PC-9 (cell line): ENCODE data around the gene KRTAP19-4. TPM values are rescaled to one million over a fixed set of nuclear protein-coding genes. Genes with fewer than 3 reads are reported as not detected.

Source experiments
- BruUV-seq: library from RNA; stranded (reverse); fragments of 400-500 nt; replicated peaks from 2 replicates; lab custom pipeline; 2021; lab: Mats Ljungman, UMichigan
- CTCF ChIA-PET: fragments of 300-600 bp; sonication (Branson Sonifier 250); formaldehyde crosslinking; loops from one replicate; lab custom pipeline; 2022; ENCODE audit warnings: antibody characterized with exemption; lab: Charles Lee
- POLR2A ChIA-PET: fragments of 300-600 bp; sonication (Branson Sonifier 250); formaldehyde crosslinking; loops from one replicate; lab custom pipeline; 2022; ENCODE audit warnings: antibody characterized with exemption; ENCODE audit not compliant: unreplicated experiment; lab: Charles Lee
- DNase-seq, 2 experiments: peaks; one replicate each; pipeline versions ENCODE4 v3.0.0 to v3.0.0-alpha.2; 2015 to 2022; ENCODE audit warnings: mixed read lengths in 1 of 2
- H2AFZ ChIP-seq: fragments of 200-600 bp; sonication (generic); 2 replicates; pipeline ENCODE4 v1.8.1; 2017; ENCODE audit warnings: antibody characterized with exemption
- H3F3A ChIP-seq: fragments of 200-600 bp; sonication (generic); 2 replicates; pipeline ENCODE4 v1.8.1; 2017; ENCODE audit warnings: antibody characterized with exemption, mild to moderate bottlenecking, low read depth; ENCODE audit not compliant: insufficient read depth
- H3K27ac ChIP-seq: fragments of 200-600 bp; sonication (generic); 2 replicates; pipeline ENCODE4 v1.6.1; 2016; ENCODE audit warnings: mixed run types
- H3K27me3 ChIP-seq: fragments of 200-600 bp; sonication (generic); 2 replicates; pipeline ENCODE4 v1.6.1; 2016; ENCODE audit warnings: low read depth, mixed run types; ENCODE audit not compliant: insufficient read depth
- H3K36me3 ChIP-seq: fragments of 200-600 bp; sonication (generic); 2 replicates; pipeline ENCODE4 v1.6.1; 2016; ENCODE audit warnings: low read depth, mixed run types
- H3K4me1 ChIP-seq: fragments of 200-600 bp; sonication (generic); replicated peaks from 2 replicates; pipeline ENCODE4 v1.6.1; 2016; ENCODE audit warnings: mixed run types; ENCODE audit not compliant: insufficient read depth
- H3K4me2 ChIP-seq: fragments of 200-600 bp; sonication (generic); 2 replicates; pipeline ENCODE4 v1.6.1; 2017; ENCODE audit warnings: mixed run types
- H3K4me3 ChIP-seq: fragments of 200-600 bp; sonication (generic); 2 replicates; pipeline ENCODE4 v1.6.1; 2016; ENCODE audit warnings: mixed run types
- H3K79me2 ChIP-seq: fragments of 200-600 bp; sonication (generic); 2 replicates; pipeline ENCODE4 v1.6.1; 2017; ENCODE audit warnings: low read depth, mixed run types
- H3K9me2 ChIP-seq: fragments of 200-600 bp; sonication (generic); 2 replicates; pipeline ENCODE4 v1.8.1; 2017; ENCODE audit warnings: mild to moderate bottlenecking; ENCODE audit not compliant: insufficient read depth
- H3K9me3 ChIP-seq: fragments of 200-600 bp; sonication (generic); 2 replicates; pipeline ENCODE4 v1.8.1; 2016; ENCODE audit warnings: low read depth; ENCODE audit not compliant: insufficient read depth
- H4K20me1 ChIP-seq: fragments of 200-600 bp; sonication (generic); 2 replicates; pipeline ENCODE4 v1.8.1; 2017; ENCODE audit not compliant: insufficient read depth
- EZH2 ChIP-seq: fragments of 200-600 bp; sonication (generic); IDR thresholded peaks from 2 replicates; pipeline ENCODE4 v1.8.0; 2017; ENCODE audit warnings: antibody characterized with exemption, low read depth
- intact Hi-C: fragments of 100-400 bp; cut with micrococcal nuclease; formaldehyde crosslinking; loops from one replicate; pipeline ENCODE4 v1.10.0; 2022; ENCODE audit not compliant: unreplicated experiment
- total RNA-seq: library from RNA; stranded (reverse); gene quantifications from 2 replicates; pipeline ENCODE4 v1.2.3, GENCODE V29; 2021
- TF ChIP-seq, protein P1 (sequence below): fragments of 200-600 bp; sonication (generic); conservative IDR thresholded peaks from 2 replicates; pipeline ENCODE4 v1.6.1; 2017; ENCODE audit warnings: mixed run types, antibody characterized with exemption, mild to moderate bottlenecking, moderate library complexity

The KRTAP19-4 gene
- total RNA-seq, 1 experiment from 2014 or later = not detected

DNA sequence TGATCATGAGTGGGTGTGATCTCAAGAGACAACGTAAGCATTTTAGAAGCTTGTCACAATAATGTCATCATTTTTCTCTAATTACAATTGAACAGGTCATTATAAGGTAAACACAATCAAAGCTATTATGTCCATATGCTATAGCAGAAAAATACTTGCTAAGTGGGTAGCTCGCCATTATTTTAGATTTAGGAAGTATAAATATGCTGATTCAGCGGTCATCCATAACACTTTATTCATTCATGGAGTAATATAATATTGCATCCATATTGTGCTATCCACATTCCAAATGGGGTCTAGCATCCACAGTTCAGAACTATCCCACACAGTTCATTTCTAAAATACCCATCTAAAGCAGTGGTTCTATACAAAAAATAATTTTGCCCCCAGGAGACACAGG, 48.5 kb downstream of the KRTAP19-4 start:
- no peak overlapping the region for H3K4me2 ChIP-seq
- CTCF ChIA-PET = no interaction called here
- no peak for DNase-seq
- BruUV-seq = no TSS peak
- H3K4me3 ChIP-seq = no peak overlapping the region
- H3K9me3 ChIP-seq = no peaks in the 10 kb centered on the region
- POLR2A ChIA-PET = no interaction called here
- H3K79me2 ChIP-seq = no peaks in the 10 kb centered on the region
- no peak for TF ChIP-seq EZH2
- TF ChIP-seq, protein P1, sequence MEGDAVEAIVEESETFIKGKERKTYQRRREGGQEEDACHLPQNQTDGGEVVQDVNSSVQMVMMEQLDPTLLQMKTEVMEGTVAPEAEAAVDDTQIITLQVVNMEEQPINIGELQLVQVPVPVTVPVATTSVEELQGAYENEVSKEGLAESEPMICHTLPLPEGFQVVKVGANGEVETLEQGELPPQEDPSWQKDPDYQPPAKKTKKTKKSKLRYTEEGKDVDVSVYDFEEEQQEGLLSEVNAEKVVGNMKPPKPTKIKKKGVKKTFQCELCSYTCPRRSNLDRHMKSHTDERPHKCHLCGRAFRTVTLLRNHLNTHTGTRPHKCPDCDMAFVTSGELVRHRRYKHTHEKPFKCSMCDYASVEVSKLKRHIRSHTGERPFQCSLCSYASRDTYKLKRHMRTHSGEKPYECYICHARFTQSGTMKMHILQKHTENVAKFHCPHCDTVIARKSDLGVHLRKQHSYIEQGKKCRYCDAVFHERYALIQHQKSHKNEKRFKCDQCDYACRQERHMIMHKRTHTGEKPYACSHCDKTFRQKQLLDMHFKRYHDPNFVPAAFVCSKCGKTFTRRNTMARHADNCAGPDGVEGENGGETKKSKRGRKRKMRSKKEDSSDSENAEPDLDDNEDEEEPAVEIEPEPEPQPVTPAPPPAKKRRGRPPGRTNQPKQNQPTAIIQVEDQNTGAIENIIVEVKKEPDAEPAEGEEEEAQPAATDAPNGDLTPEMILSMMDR = no peak
- no peak overlapping the region for H2AFZ ChIP-seq
- H3K27ac ChIP-seq = no peak overlapping the region
- no peaks in the 10 kb centered on the region for H3K36me3 ChIP-seq
- no peaks in the 10 kb centered on the region for H3F3A ChIP-seq
- no peaks in the 10 kb centered on the region for H4K20me1 ChIP-seq
- no peaks in the 10 kb centered on the region for H3K9me2 ChIP-seq
- no peaks in the 10 kb centered on the region for H3K4me1 ChIP-seq
- intact Hi-C loops = no loop called here
- H3K27me3 ChIP-seq = no peaks in the 10 kb centered on the region

DNA sequence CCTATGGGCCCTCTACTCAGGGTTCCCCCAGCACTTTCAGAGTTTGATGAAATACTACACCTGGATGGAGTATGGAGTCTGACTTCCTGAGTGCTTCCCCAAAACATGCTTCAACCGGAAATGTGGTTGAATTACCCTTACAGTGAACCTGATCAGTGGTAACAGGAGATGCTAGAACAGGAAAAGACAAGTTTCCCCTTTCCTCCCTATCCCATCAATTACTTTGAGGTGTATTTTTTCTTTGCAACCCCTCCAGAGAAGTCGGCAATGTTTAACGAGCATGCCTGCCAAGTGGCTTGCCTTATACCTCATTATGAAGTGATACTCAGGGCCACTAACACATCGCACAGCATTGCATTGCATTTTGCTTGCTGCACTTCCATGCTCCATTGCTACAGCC, 49.9 kb downstream of the KRTAP19-4 start:
- intact Hi-C loops = no loop called here
- no peaks in the 10 kb centered on the region for H3K9me3 ChIP-seq
- H3K4me2 ChIP-seq = no peak overlapping the region
- ChIA-PET CTCF (no interaction called here), POLR2A (no interaction called here)
- no peaks in the 10 kb centered on the region for H3K4me1 ChIP-seq
- TF ChIP-seq, protein P1 = no peak
- TF ChIP-seq EZH2 = no peak
- no peaks in the 10 kb centered on the region for H3K9me2 ChIP-seq
- no peaks in the 10 kb centered on the region for H3K36me3 ChIP-seq
- DNase-seq = no peak
- no TSS peak for BruUV-seq
- no peak overlapping the region for H2AFZ ChIP-seq
- H3K27me3 ChIP-seq = no peaks in the 10 kb centered on the region
- no peaks in the 10 kb centered on the region for H3K79me2 ChIP-seq
- no peaks in the 10 kb centered on the region for H4K20me1 ChIP-seq
- no peak overlapping the region for H3K27ac ChIP-seq
- H3F3A ChIP-seq = no peaks in the 10 kb centered on the region
- no peak overlapping the region for H3K4me3 ChIP-seq

Other genes with a start within 250 kb of the KRTAP19-4 start
- not detected in 2 replicates for gene KRTAP24-1, start 214.2 kb downstream of the KRTAP19-4 start, total RNA-seq
- gene KRTAP25-1, start 207.7 kb downstream of the KRTAP19-4 start, total RNA-seq = not detected in 2 replicates
- not detected in 2 replicates for gene KRTAP26-1, start 176.8 kb downstream of the KRTAP19-4 start, total RNA-seq
- gene KRTAP27-1, start 159.5 kb downstream of the KRTAP19-4 start, total RNA-seq = not detected in 2 replicates
- not detected in 2 replicates for gene KRTAP23-1, start 148.6 kb downstream of the KRTAP19-4 start, total RNA-seq
- not detected in 2 replicates for gene KRTAP13-2, start 124.9 kb downstream of the KRTAP19-4 start, total RNA-seq
- gene KRTAP13-1, start 101.1 kb downstream of the KRTAP19-4 start, total RNA-seq = not detected in 2 replicates
- gene KRTAP13-3, start 71.2 kb downstream of the KRTAP19-4 start, total RNA-seq = not detected in 2 replicates
- gene KRTAP13-4, start 66.9 kb downstream of the KRTAP19-4 start, total RNA-seq = not detected in 2 replicates
- not detected in 2 replicates for gene KRTAP15-1, start 56.9 kb downstream of the KRTAP19-4 start, total RNA-seq
- gene KRTAP19-1, start 16.8 kb downstream of the KRTAP19-4 start, total RNA-seq = not detected in 2 replicates
- gene KRTAP19-2, start 9.7 kb downstream of the KRTAP19-4 start, total RNA-seq = not detected in 2 replicates
- not detected in 2 replicates for gene KRTAP19-3, start 5.2 kb downstream of the KRTAP19-4 start, total RNA-seq
- not detected in 2 replicates for gene KRTAP19-5, start 5.0 kb upstream of the KRTAP19-4 start, total RNA-seq
- gene KRTAP19-6, start 44.7 kb upstream of the KRTAP19-4 start, total RNA-seq = not detected in 2 replicates
- not detected in 2 replicates for gene KRTAP19-7, start 64.1 kb upstream of the KRTAP19-4 start, total RNA-seq
- not detected in 2 replicates for gene KRTAP22-2, start 93.2 kb upstream of the KRTAP19-4 start, total RNA-seq
- not detected in 2 replicates for gene KRTAP6-3, start 95.3 kb upstream of the KRTAP19-4 start, total RNA-seq
- gene KRTAP6-2, start 101.7 kb upstream of the KRTAP19-4 start, total RNA-seq = not detected in 2 replicates
- gene KRTAP22-1, start 103.9 kb upstream of the KRTAP19-4 start, total RNA-seq = not detected in 2 replicates
- gene KRTAP6-1, start 116.8 kb upstream of the KRTAP19-4 start, total RNA-seq = not detected in 2 replicates
- not detected in 2 replicates for gene KRTAP20-1, start 119.3 kb upstream of the KRTAP19-4 start, total RNA-seq
- gene KRTAP20-4, start 123.5 kb upstream of the KRTAP19-4 start, total RNA-seq = not detected in 2 replicates
- not detected in 2 replicates for gene KRTAP20-2, start 138.0 kb upstream of the KRTAP19-4 start, total RNA-seq
- gene KRTAP20-3, start 145.7 kb upstream of the KRTAP19-4 start, total RNA-seq = not detected in 2 replicates
- gene KRTAP21-3, start 221.6 kb upstream of the KRTAP19-4 start, total RNA-seq = not detected in 2 replicates